ENCODE data around the gene PCSK4. TPM values are rescaled to one million over a fixed set of nuclear protein-coding genes. Genes with fewer than 3 reads are reported as not detected.

PCSK4 gene
- polyA plus RNA-seq, 5 donors, result 2.7 to 6.0 (median 3.7) TPM

- DNase-seq, result no peak
Measured at GRCh38 chr19:1472231-1473084, 17.7 kb downstream of the PCSK4 start.

GRCh38 chr19:1471515-1472160, 18.5 kb downstream of the PCSK4 start:
- no peak for DNase-seq

GRCh38 chr19:1471010-1471514, 19.1 kb downstream of the PCSK4 start:
- DNase-seq, result no peak

- DNase-seq, result no peak
Measured at GRCh38 chr19:1470305-1471009, 19.7 kb downstream of the PCSK4 start.

GRCh38 chr19:1470055-1470304, 20.2 kb downstream of the PCSK4 start:
- DNase-seq, result no peak

- no peak for DNase-seq
Measured at GRCh38 chr19:1469255-1470054, 20.7 kb downstream of the PCSK4 start.

- no peak for DNase-seq
Measured at GRCh38 chr19:1468821-1469254, 21.3 kb downstream of the PCSK4 start.

GRCh38 chr19:1468274-1468820, 21.8 kb downstream of the PCSK4 start:
- no peak for DNase-seq

GRCh38 chr19:1467490-1468273, 22.5 kb downstream of the PCSK4 start:
- DNase-seq, result no peak

- DNase-seq, result no peak
Measured at GRCh38 chr19:1467215-1467489, 23.0 kb downstream of the PCSK4 start.

GRCh38 chr19:1466461-1467214, 23.5 kb downstream of the PCSK4 start:
- DNase-seq, result no peak

GRCh38 chr19:1466018-1466460, 24.1 kb downstream of the PCSK4 start:
- no peak for DNase-seq

GRCh38 chr19:1465191-1466016, 24.7 kb downstream of the PCSK4 start:
- no peak for DNase-seq

GRCh38 chr19:1461862-1462261, 28.3 kb downstream of the PCSK4 start:
- DNase-seq, result no peak

- DNase-seq, result no peak
Measured at GRCh38 chr19:1460033-1460995, 29.8 kb downstream of the PCSK4 start.

- DNase-seq, result no peak
Measured at GRCh38 chr19:1459479-1459878, 30.7 kb downstream of the PCSK4 start.

- no peak for DNase-seq
Measured at GRCh38 chr19:1457892-1458291, 32.3 kb downstream of the PCSK4 start.
